Fibroblast of peridontal ligament (primary cell): ENCODE measurements around the gene S100A12.

Experiments used
- DNase-seq: peaks from one replicate; pipeline ENCODE4 v3.0.0-alpha.2; 2010; ENCODE audit errors: extremely low read depth

S100A12 gene

GRCh38 chr1:153397051-153397923 lies 21.9 kb upstream of the S100A12 start:
- DNase-seq = no peak

- no peak for DNase-seq
Measured at GRCh38 chr1:153396461-153396860, 21.0 kb upstream of the S100A12 start.

DNA sequence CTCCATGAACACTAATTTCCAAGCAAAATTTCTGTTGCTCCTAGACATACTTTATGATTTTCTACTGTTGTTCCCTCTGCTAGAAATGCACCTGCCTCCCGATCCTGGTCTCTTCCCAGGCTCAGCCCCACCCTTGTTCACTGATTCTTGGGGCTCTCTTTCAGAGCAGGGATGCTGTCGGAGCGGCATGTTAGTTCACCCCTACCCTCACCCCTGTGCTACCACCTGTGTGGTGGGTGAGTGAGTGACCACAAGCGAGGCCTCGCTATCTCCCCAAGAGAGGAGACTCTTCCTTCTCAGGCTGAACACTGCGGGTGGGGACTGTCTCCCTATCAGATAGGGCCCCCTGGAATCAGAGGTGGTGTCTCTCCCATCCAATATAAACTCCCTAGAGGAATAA lies 20.4 kb upstream of the S100A12 start:
- no peak for DNase-seq

DNA sequence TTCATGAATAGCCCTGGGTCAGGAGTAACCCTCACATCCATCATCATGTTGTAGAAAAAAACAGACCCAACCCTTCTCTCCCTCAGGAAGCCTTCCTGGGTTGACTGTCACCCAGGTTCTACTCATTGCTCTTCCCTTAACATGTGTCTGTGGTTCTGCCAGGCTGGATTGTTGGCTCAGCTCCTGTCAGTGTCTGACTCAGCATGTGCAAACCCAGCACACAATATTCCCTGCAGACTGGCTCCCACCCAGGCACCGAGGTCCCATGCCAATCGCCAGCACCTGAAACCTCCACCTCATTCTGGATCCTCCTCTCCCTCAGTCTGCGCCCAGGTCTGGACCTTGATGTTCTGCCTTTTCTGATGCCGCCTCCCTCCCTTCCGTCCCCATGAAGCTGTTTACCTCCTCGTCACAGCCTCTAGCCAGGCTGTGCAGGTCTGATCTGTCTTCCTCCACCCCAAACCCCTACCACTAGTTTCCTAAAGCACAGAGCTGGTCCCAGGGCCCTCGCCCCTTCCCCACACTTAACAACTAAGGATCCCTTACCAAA lies 19.8 kb upstream of the S100A12 start:
- DNase-seq = no peak

DNA sequence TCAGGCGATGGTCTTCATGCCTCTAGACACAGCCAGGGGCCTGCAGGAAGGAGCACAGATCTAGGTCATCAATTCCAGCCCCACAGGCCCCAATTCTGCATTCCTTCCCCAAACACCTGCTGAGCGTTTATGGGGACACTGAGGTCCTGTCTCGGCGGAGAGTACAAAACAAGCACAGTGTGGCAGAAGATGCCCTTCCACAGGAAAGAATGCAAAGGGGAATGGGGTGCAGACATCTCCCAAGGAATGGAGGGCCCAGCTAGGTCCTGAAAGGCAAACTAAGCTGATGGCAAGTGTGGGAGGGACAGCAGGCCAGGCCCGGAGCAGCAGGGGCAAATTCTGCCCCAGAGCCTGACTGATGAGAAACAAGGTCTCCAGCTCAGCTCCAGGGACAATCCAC lies 19.0 kb upstream of the S100A12 start:
- no peak for DNase-seq

DNA sequence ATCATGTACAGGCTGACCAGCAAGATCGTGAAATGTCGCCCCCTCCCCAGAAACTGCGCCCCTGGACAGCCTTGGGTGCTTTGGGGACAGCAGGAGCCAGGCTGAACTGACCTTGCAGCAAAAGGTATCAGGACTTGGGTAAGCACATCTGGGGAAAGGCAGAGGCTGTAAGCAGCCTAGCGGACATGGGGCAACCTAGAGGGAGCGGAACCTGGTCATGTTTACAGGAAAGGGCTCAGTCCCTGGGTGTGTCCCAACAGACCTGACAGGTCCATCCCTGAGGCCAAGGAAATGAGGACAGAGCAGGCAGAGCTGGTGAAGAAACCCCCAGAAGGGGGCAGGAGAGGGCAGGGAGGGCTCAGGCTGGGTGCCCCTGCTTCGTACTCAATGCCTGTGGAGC lies 18.5 kb upstream of the S100A12 start:
- DNase-seq = no peak

DNA sequence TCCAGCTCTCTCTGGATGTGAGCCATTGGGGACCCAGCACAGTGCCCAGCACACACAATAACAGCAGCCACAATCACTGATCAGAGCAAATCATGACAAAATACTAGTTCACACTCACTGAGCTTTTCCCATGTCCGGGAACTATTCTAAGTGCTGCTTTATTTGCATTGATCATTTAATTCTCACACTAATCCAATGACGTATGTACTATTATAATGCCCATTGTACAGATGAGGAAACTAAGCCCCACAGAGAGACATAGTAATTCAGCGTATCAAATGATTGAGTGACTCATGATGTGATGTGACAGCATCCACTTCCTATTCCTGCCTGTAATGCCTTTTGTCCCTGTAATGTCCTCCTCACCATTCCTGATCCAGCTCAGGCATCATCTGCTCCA lies 17.4 kb upstream of the S100A12 start:
- DNase-seq = no peak

DNA sequence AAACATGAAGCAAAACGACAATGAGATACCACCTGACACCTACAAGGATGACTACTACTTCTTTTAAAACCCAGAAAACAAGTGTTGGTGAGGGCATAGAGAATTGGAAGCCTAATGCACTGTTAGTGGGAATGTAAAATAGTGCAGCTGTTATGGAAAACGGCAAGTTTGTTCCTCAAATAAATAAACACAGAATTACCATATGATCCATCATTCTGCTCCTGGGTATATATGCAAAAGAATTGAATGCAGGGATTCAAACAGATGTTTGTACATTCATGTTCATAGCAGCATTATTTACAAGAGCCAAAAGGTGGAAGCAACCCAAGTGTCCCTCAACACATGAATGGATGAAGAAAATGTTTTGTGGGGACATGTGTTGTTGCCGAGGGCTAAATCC lies 16.8 kb upstream of the S100A12 start:
- no peak for DNase-seq

GRCh38 chr1:153390938-153391710 lies 15.7 kb upstream of the S100A12 start, which contains the start of gene S100A8:
S100A8 (minus strand) TSS chr1:153391073; CDS start chr1:153390535, 538 bp downstream.
- DNase-seq = no peak

- no peak for DNase-seq
Measured at GRCh38 chr1:153389973-153390879, 14.8 kb upstream of the S100A12 start.

DNA sequence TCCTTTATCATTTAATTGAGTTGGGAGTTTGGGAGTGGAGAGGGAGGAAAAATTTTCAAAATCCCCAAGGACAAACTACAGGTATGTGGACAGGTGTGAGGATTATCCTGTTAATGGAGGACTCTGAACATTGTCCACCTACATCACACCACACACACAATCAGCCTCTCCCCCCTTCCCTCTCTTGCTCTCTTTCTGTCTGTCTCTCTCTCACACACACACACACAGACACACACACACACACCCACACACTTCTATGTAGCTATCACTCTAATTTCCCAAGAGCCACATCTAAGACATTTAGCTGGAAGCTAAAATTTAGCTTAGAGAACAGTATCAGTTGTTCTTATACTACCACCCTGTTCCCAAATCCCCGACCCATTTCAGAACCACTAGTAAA lies 14.0 kb upstream of the S100A12 start:
- no peak for DNase-seq

GRCh38 chr1:153387785-153388184 lies 12.4 kb upstream of the S100A12 start:
- DNase-seq = no peak

DNA sequence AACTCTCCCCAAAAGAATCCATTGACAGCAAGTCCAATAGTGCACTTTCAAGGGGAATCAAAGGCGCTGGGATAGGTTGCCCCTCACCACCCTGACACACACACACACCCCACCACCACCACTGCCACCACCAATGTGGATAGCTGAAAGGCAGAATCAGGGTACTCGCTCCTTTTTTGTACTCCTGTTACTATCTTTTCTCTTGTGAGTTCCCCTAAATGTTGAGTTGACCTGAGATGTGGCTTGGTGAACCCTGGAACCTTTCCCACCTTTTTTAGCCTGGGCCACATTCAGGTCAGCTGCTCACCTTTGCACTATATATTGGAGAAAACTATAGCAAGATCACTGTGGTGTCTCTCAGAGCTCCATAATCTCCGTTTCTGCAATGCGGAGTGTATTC lies 11.6 kb upstream of the S100A12 start:
- no peak for DNase-seq

- no peak for DNase-seq
Measured at GRCh38 chr1:153386500-153386901, 11.1 kb upstream of the S100A12 start.

- DNase-seq = no peak
Measured at GRCh38 chr1:153384958-153385580, 9.6 kb upstream of the S100A12 start.

DNA sequence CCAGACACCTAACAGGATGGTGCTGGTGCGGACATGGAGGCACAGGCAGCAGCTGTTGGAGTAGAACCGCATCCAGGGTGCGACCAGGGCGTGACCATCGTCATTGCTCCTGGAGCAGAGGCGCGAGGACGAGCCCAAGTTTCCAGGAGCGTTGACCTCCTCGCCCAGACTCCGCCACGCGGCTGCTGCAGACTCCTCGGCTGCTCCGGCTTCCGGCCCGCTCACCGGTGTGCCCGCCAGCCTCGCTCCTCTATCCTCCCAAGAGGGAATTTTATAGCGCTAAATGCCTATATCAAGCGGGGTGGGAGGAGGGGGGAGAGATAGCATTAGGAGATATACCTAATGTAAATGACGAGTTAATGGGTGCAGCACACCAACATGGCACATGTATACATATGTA lies 5.3 kb upstream of the S100A12 start:
- no peak for DNase-seq

DNA sequence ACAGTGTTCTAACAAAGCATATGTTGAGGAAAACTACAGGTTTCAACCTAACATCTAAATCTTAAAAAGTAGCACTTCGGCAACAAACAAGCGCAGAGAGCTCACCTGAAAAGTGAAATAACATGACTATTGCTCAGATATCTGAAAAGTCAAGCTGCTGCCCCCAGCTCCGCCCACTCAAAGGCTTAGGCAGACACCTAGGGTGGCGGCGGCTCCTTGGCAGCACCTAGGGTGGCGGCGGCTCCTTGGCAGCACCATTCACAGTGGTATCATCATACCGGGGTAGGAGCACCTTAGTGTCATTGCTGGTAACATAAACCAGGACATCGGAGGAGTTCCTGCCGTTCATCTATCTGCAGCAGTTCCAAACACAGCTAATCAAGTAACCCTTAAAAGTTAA lies 4.2 kb upstream of the S100A12 start:
- no peak for DNase-seq

- DNase-seq = no peak
Measured at GRCh38 chr1:153374071-153374470, 1.4 kb downstream of the S100A12 start.

- no peak for DNase-seq
Measured at GRCh38 chr1:153372571-153372970, 2.9 kb downstream of the S100A12 start.

GRCh38 chr1:153371231-153371630 lies 4.2 kb downstream of the S100A12 start:
- no peak for DNase-seq

GRCh38 chr1:153370146-153370545 lies 5.3 kb downstream of the S100A12 start:
- no peak for DNase-seq
